ENCODE results near the gene TUBA1B. TPM values are rescaled to one million over a fixed set of nuclear protein-coding genes. Genes with fewer than 3 reads are reported as not detected.
"Not testable (repeated sequence)": the region's sequence is repeated elsewhere in the genome, so short reads cannot be mapped to it uniquely, and the experiment has no call there.

The TUBA1B gene
- total RNA-seq, 1 donor from 2014 or later: 2,741 TPM

GRCh38 chr12:49165114-49165513 is 33.9 kb upstream of the TUBA1B start:
- H3K9me3 ChIP-seq (ENCODE audit: low read depth): no peaks in the 10 kb centered on the region
- Mint-ChIP-seq H3K36me3 (peaks cover 2% of the 10 kb centered on the region), H3K27ac (no peak overlapping the region), H3K9me3 (peaks cover 2% of the 10 kb centered on the region), H3K4me3 (no peak overlapping the region), H3K4me1 (no peaks in the 10 kb centered on the region), H3K27me3 (ENCODE audit: insufficient read depth, low read depth) (peaks cover 2% of the 10 kb centered on the region)
- no peaks in the 10 kb centered on the region for H3K4me1 ChIP-seq
- no peaks in the 10 kb centered on the region for H3F3A ChIP-seq (ENCODE audit: low read depth)
- H3K27me3 ChIP-seq: no peaks in the 10 kb centered on the region
- no peak for DNase-seq (ENCODE audit: low spot score)
- H3K79me2 ChIP-seq (ENCODE audit: low read depth): no peaks in the 10 kb centered on the region
- H3K36me3 ChIP-seq: no peaks in the 10 kb centered on the region
- H3K4me2 ChIP-seq: no peak overlapping the region
- H3K27ac ChIP-seq: no peak overlapping the region
- H3K4me3 ChIP-seq: no peak overlapping the region
- no peaks in the 10 kb centered on the region for H4K20me1 ChIP-seq (ENCODE audit: low read depth)
- H2AFZ ChIP-seq (replicated peaks): no peak overlapping the region
- H3K9ac ChIP-seq: no peak overlapping the region
- TF ChIP-seq CTCF (IDR thresholded peaks at IDR 0.05): no peak
- no peak for TF ChIP-seq EZH2phosphoT487 (IDR thresholded peaks at IDR 0.05)
- TF ChIP-seq EZH2 (IDR thresholded peaks at IDR 0.05): no peak

GRCh38 chr12:49161901-49162300 is 30.7 kb upstream of the TUBA1B start:
- H3K4me3 Mint-ChIP-seq: not testable (repeated sequence)

GRCh38 chr12:49161092-49161795 is 30.0 kb upstream of the TUBA1B start:
- H3K4me1 ChIP-seq: no peaks in the 10 kb centered on the region
- H3K4me1 Mint-ChIP-seq: no peaks in the 10 kb centered on the region
- no peak overlapping the region for H2AFZ ChIP-seq (replicated peaks)
- H3K9ac ChIP-seq: no peak overlapping the region
- H3K36me3 ChIP-seq: no peaks in the 10 kb centered on the region
- H3K79me2 ChIP-seq (ENCODE audit: low read depth): no peaks in the 10 kb centered on the region
- H3K27ac ChIP-seq: no peak overlapping the region
- H3K4me3 Mint-ChIP-seq: no peak overlapping the region
- peaks cover 2% of the 10 kb centered on the region for H3K27me3 Mint-ChIP-seq (ENCODE audit: insufficient read depth, low read depth)
- H3K4me3 ChIP-seq: no peak overlapping the region
- peaks cover 2% of the 10 kb centered on the region for H3K36me3 Mint-ChIP-seq
- no peak for DNase-seq (ENCODE audit: low spot score)
- H3K9me3 Mint-ChIP-seq: peaks cover 2% of the 10 kb centered on the region
- no peaks in the 10 kb centered on the region for H3F3A ChIP-seq (ENCODE audit: low read depth)
- no peak overlapping the region for H3K27ac Mint-ChIP-seq
- no peaks in the 10 kb centered on the region for H4K20me1 ChIP-seq (ENCODE audit: low read depth)
- no peaks in the 10 kb centered on the region for H3K27me3 ChIP-seq
- H3K9me3 ChIP-seq (ENCODE audit: low read depth): no peaks in the 10 kb centered on the region
- H3K4me2 ChIP-seq: no peak overlapping the region
- TF ChIP-seq EZH2phosphoT487 (IDR thresholded peaks at IDR 0.05): no peak
- TF ChIP-seq CTCF (IDR thresholded peaks at IDR 0.05): no peak
- TF ChIP-seq EZH2 (IDR thresholded peaks at IDR 0.05): no peak

More at GRCh38 chr12:49161901-49162300, 30.7 kb upstream of the TUBA1B start:
- not testable (repeated sequence) for H3K36me3 Mint-ChIP-seq; H3K4me1 ChIP-seq; H3K27me3 ChIP-seq; H3K4me1 Mint-ChIP-seq; H3K79me2 ChIP-seq (ENCODE audit: low read depth); H3K27me3 Mint-ChIP-seq (ENCODE audit: insufficient read depth, low read depth); H4K20me1 ChIP-seq (ENCODE audit: low read depth); H3K9ac ChIP-seq; H3K27ac Mint-ChIP-seq; DNase-seq (ENCODE audit: low spot score); H3K27ac ChIP-seq; H3K36me3 ChIP-seq; H3K4me2 ChIP-seq; H3K9me3 Mint-ChIP-seq; H3K9me3 ChIP-seq (ENCODE audit: low read depth); H3K4me3 ChIP-seq; H2AFZ ChIP-seq (replicated peaks); H3F3A ChIP-seq (ENCODE audit: low read depth)

GRCh38 chr12:49160399-49160798 is 29.2 kb upstream of the TUBA1B start:
- Histone ChIP-seq H3K4me2 (no peak overlapping the region), H4K20me1 (ENCODE audit: low read depth) (no peaks in the 10 kb centered on the region), H3K9ac (no peak overlapping the region), H2AFZ (replicated peaks) (no peak overlapping the region), H3K4me1 (no peaks in the 10 kb centered on the region), H3K27ac (no peak overlapping the region), H3K36me3 (no peaks in the 10 kb centered on the region), H3K4me3 (no peak overlapping the region), H3K79me2 (ENCODE audit: low read depth) (no peaks in the 10 kb centered on the region), H3F3A (ENCODE audit: low read depth) (no peaks in the 10 kb centered on the region), H3K9me3 (ENCODE audit: low read depth) (no peaks in the 10 kb centered on the region), H3K27me3 (no peaks in the 10 kb centered on the region)
- peaks cover 2% of the 10 kb centered on the region for H3K27me3 Mint-ChIP-seq (ENCODE audit: insufficient read depth, low read depth)
- no peak overlapping the region for H3K27ac Mint-ChIP-seq
- DNase-seq (ENCODE audit: low spot score): no peak
- H3K4me3 Mint-ChIP-seq: no peak overlapping the region
- H3K36me3 Mint-ChIP-seq: peaks cover 2% of the 10 kb centered on the region
- H3K9me3 Mint-ChIP-seq: peaks cover 2% of the 10 kb centered on the region
- TF ChIP-seq CTCF (IDR thresholded peaks at IDR 0.05) (no peak), EZH2 (IDR thresholded peaks at IDR 0.05) (no peak), EZH2phosphoT487 (IDR thresholded peaks at IDR 0.05) (no peak)
- no peaks in the 10 kb centered on the region for H3K4me1 Mint-ChIP-seq

Measured in neural progenitor cell (in vitro differentiated cells).